HepG2 (cell line): ENCODE results near the gene ERV3-1. TPM values are rescaled to one million over a fixed set of nuclear protein-coding genes. Genes with fewer than 3 reads are reported as not detected.

ENCODE experiments used
- AHR ChIP-seq: IDR thresholded peaks from 2 replicates; pipeline ENCODE4 v1.6.1; 2018; ENCODE audit warnings: missing genetic modification reagents, missing compliant biosample characterization
- ATF7 ChIP-seq, 2 experiments: fragments of 450-650 bp in 1 of 2; sonication (generic) in 1 of 2; formaldehyde crosslinking in 1 of 2; IDR thresholded peaks; 2 replicates each; pipeline versions ENCODE4 v1.4.0 to v1.6.1; 2016 to 2020; ENCODE audit warnings: antibody characterized with exemption in 1 of 2, mild to moderate bottlenecking in 1 of 2, missing genetic modification reagents in 1 of 2
- CC2D1A ChIP-seq: sonication (generic); formaldehyde crosslinking; IDR thresholded peaks from 2 replicates; pipeline ENCODE4 v1.8.1; 2023; ENCODE audit warnings: mild to moderate bottlenecking, missing genetic modification reagents
- CEBPB ChIP-seq: IDR thresholded peaks from 2 replicates; pipeline ENCODE4 v1.6.1; 2011; ENCODE audit warnings: low read depth, low read length, improper control_type of control experiment, borderline replicate concordance
- EP300 ChIP-seq, 3 experiments: sonication (generic) in 1 of 3; formaldehyde crosslinking in 1 of 3; IDR thresholded peaks; 2 replicates each; pipeline versions ENCODE4 v1.5.1 to v1.6.1; 2011 to 2020; ENCODE audit warnings: low read depth in 2 of 3, low read length in 2 of 3, borderline replicate concordance in 1 of 3, improper control_type of control experiment in 1 of 3, mild to moderate bottlenecking in 1 of 3, missing genetic modification reagents in 1 of 3, moderate library complexity in 1 of 3
- GTF3A ChIP-seq: sonication (generic); formaldehyde crosslinking; conservative IDR thresholded peaks from 2 replicates; pipeline ENCODE4 v1.4.0; 2020; ENCODE audit warnings: mild to moderate bottlenecking, missing genetic modification reagents
- HNRNPLL ChIP-seq: fragments of 200-400 bp; formaldehyde crosslinking; IDR thresholded peaks from 2 replicates; pipeline ENCODE4 v1.6.1; 2017; ENCODE audit warnings: mild to moderate bottlenecking, low read depth, low read length; ENCODE audit not compliant: poor library complexity, severe bottlenecking
- KLF12 ChIP-seq: sonication (generic); formaldehyde crosslinking; IDR thresholded peaks from 2 replicates; pipeline ENCODE4 v1.4.0; 2020; ENCODE audit warnings: missing genetic modification reagents, borderline replicate concordance
- MTF2 ChIP-seq: sonication (generic); formaldehyde crosslinking; IDR thresholded peaks from 2 replicates; pipeline ENCODE4 v1.5.0; 2020; ENCODE audit warnings: missing genetic modification reagents, borderline replicate concordance
- NCOA5 ChIP-seq: sonication (generic); formaldehyde crosslinking; IDR thresholded peaks from 2 replicates; pipeline ENCODE4 v1.4.0; 2020; ENCODE audit warnings: missing genetic modification reagents
- NR2F2 ChIP-seq: IDR thresholded peaks from 2 replicates; pipeline ENCODE4 v1.6.1; 2012; ENCODE audit warnings: low read depth, inconsistent platforms, borderline replicate concordance
- ZEB1 ChIP-seq: IDR thresholded peaks from 2 replicates; pipeline ENCODE4 v1.6.1; 2012; ENCODE audit warnings: mild to moderate bottlenecking, low read depth, inconsistent platforms; ENCODE audit not compliant: insufficient replicate concordance
- ZFYVE20 ChIP-seq: sonication (generic); formaldehyde crosslinking; IDR thresholded peaks from 2 replicates; pipeline ENCODE4 v1.8.0; 2023; ENCODE audit warnings: low read depth, mild to moderate bottlenecking, moderate library complexity, missing genetic modification reagents, borderline replicate concordance
- ZNF329 ChIP-seq: sonication (generic); formaldehyde crosslinking; IDR thresholded peaks from 2 replicates; pipeline ENCODE4 v1.9.0; 2021; ENCODE audit warnings: low read depth, mild to moderate bottlenecking, missing genetic modification reagents
- ZNF547 ChIP-seq: sonication (generic); formaldehyde crosslinking; IDR thresholded peaks from 2 replicates; pipeline ENCODE4 v1.5.1; 2020; ENCODE audit warnings: mild to moderate bottlenecking, missing genetic modification reagents
- ZNF644 ChIP-seq: IDR thresholded peaks from 2 replicates; pipeline ENCODE4 v1.6.1; 2016; ENCODE audit warnings: low read depth
- ZNF672 ChIP-seq: sonication (generic); formaldehyde crosslinking; IDR thresholded peaks from 2 replicates; pipeline ENCODE4 v1.8.1; 2022; ENCODE audit warnings: missing genetic modification reagents
- ZNF678 ChIP-seq: sonication (generic); formaldehyde crosslinking; IDR thresholded peaks from 2 replicates; pipeline ENCODE4 v1.4.0; 2020; ENCODE audit warnings: mild to moderate bottlenecking, missing genetic modification reagents
- ZNF775 ChIP-seq: sonication (generic); formaldehyde crosslinking; IDR thresholded peaks from 2 replicates; pipeline ENCODE4 v1.4.0; 2020; ENCODE audit warnings: missing genetic modification reagents, mild to moderate bottlenecking, moderate library complexity, borderline replicate concordance
- ZNF790 ChIP-seq: sonication (generic); formaldehyde crosslinking; IDR thresholded peaks from 2 replicates; pipeline ENCODE4 v1.8.0; 2022; ENCODE audit warnings: missing genetic modification reagents, mild to moderate bottlenecking, borderline replicate concordance
- polyA plus RNA-seq, 8 experiments: library from polyadenylated mRNA; depleted of rRNA in 3 of 8; stranded (reverse) in 7 of 8; unstranded in 1 of 8; fragments of >200 nt; fragmentation: Illumina TruSeq in 4 of 8; extraction: Trizol in 4 of 8; gene quantifications; 2 replicates each; pipeline versions ENCODE4 v1.2.1 to v1.2.3, GENCODE V29; 2011 to 2016; ENCODE audit warnings: low read depth in 4 of 8, missing spikeins in 1 of 8, mixed read lengths in 1 of 8; ENCODE audit not compliant: insufficient read depth in 1 of 8
- total RNA-seq, 5 experiments: library from RNA; depleted of rRNA; stranded (reverse); fragments of >200 nt; fragmentation: Illumina TruSeq; extraction: Trizol; gene quantifications; 2 replicates each; pipeline ENCODE4 v1.2.3, GENCODE V29; 2016; ENCODE audit warnings: low read depth in 1 of 5
- TF ChIP-seq, protein P1 (sequence below): sonication (generic); formaldehyde crosslinking; IDR thresholded peaks from 2 replicates; pipeline ENCODE4 v1.4.0; 2020; ENCODE audit warnings: mild to moderate bottlenecking, missing genetic modification reagents
- TF ChIP-seq, protein P2 (sequence below): IDR thresholded peaks from 2 replicates; pipeline ENCODE4 v1.6.1; 2012; ENCODE audit warnings: low read length, improper control_type of control experiment
- TF ChIP-seq, protein P3 (sequence below): sonication (generic); formaldehyde crosslinking; IDR thresholded peaks from 2 replicates; pipeline ENCODE4 v1.8.0; 2022; ENCODE audit warnings: missing genetic modification reagents, low read depth, mild to moderate bottlenecking, borderline replicate concordance
- TF ChIP-seq, protein P4 (sequence below): sonication (generic); formaldehyde crosslinking; IDR thresholded peaks from 2 replicates; pipeline ENCODE4 v1.5.1; 2020; ENCODE audit warnings: missing genetic modification reagents, mild to moderate bottlenecking, borderline replicate concordance

Gene ERV3-1
- total and polyA plus RNA-seq, 2 of the 13 experiments (the other 11 are each of a cell fraction or from before 2014, with no cell fraction given): 20.4 to 86.3 TPM

DNA sequence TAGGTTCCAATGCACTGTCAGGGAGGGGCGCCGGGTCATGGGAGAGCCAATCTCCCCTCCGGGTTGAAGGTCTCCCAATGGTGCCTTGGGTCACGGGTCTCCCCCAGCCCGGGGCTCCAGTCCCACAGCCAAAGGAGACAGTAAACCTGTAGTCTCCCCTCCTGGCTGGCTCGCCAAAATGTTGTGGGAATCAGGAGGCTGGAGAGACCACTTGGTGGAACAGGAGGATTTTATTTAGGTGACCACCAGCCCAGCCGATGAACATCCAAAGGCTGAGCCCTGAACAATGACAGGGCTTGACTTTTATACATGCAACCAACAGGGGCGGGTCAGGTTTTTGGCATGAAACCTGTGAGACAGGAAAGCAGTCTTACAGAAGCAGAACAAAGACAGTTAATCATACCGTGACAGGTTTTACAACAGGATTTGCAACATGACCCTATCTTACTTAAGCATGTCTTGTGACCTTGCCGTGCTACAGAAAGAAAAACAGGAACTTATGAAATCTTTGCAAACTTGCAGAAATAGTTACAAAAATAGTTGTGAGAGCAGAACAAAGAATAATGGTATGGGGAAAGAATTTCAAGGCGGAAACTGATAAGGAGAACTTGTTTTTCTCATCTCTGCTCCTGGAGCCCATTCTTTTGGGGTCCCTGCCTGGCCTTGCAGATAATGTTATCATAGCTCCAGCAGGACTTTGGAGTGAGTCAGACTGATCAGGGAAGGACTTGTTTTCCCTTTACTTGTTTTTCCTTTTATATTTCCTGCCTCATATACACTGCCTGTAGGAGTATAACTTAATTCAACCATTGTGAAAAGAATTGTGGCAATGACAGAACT is 7.1 kb downstream of the ERV3-1 start (continued):
- 0 out of 2 replicates have a peak, but pooled peaks have one; percentile 7 for TF ChIP-seq GTF3A
- no peak for TF ChIP-seq ZFYVE20 (CRISPR knock-in tag)
- no peak; the same call in 1 of the 2 replicates for TF ChIP-seq ZNF678 (CRISPR knock-in tag)
- TF ChIP-seq, protein P1, sequence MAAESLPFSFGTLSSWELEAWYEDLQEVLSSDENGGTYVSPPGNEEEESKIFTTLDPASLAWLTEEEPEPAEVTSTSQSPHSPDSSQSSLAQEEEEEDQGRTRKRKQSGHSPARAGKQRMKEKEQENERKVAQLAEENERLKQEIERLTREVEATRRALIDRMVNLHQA: peak; percentile 72; the same call in 1 of the 2 replicates
- TF ChIP-seq AHR (CRISPR knock-in tag): peak; percentile 97; the same call in 1 of the 2 replicates
- TF ChIP-seq ZNF329 (CRISPR knock-in tag): no peak
- TF ChIP-seq, protein P2, sequence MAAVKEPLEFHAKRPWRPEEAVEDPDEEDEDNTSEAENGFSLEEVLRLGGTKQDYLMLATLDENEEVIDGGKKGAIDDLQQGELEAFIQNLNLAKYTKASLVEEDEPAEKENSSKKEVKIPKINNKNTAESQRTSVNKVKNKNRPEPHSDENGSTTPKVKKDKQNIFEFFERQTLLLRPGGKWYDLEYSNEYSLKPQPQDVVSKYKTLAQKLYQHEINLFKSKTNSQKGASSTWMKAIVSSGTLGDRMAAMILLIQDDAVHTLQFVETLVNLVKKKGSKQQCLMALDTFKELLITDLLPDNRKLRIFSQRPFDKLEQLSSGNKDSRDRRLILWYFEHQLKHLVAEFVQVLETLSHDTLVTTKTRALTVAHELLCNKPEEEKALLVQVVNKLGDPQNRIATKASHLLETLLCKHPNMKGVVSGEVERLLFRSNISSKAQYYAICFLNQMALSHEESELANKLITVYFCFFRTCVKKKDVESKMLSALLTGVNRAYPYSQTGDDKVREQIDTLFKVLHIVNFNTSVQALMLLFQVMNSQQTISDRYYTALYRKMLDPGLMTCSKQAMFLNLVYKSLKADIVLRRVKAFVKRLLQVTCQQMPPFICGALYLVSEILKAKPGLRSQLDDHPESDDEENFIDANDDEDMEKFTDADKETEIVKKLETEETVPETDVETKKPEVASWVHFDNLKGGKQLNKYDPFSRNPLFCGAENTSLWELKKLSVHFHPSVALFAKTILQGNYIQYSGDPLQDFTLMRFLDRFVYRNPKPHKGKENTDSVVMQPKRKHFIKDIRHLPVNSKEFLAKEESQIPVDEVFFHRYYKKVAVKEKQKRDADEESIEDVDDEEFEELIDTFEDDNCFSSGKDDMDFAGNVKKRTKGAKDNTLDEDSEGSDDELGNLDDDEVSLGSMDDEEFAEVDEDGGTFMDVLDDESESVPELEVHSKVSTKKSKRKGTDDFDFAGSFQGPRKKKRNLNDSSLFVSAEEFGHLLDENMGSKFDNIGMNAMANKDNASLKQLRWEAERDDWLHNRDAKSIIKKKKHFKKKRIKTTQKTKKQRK: no peak
- no peak for TF ChIP-seq KLF12
- no peak for TF ChIP-seq CC2D1A (CRISPR knock-in tag)
- TF ChIP-seq MTF2 (CRISPR knock-in tag): no peak
- no peak for TF ChIP-seq ATF7 (IDR thresholded peaks at IDR 0.05)
- peak; percentile 31; the same call in 1 of the 2 replicates for TF ChIP-seq ATF7 (CRISPR knock-in tag; IDR thresholded peaks at IDR 0.05)
- peak; percentile 89 to 99 for TF ChIP-seq EP300 (IDR thresholded peaks at IDR 0.05; ENCODE audit: low read depth in 2 of 2, low read length in 2 of 2)
- TF ChIP-seq EP300 (CRISPR knock-in tag; IDR thresholded peaks at IDR 0.05; ENCODE audit: borderline replicate concordance): peak; percentile 100
- TF ChIP-seq, protein P3, sequence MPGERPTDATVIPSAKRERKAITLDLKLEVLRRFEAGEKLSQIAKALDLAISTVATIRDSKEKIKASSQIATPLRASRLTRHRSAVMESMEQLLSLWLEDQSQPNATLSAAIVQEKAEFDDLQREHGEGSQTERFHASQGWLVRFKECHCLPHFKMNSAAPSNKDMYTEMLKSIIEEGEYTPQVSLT (CRISPR knock-in tag): no peak
- no peak for TF ChIP-seq NCOA5 (CRISPR knock-in tag)
- peak; percentile 90 for TF ChIP-seq CEBPB
- 0 out of 2 replicates have a peak, but pooled peaks have one; percentile 10 for TF ChIP-seq ZNF775
- TF ChIP-seq HNRNPLL: no peak
- peak; percentile 89 for TF ChIP-seq NR2F2
- TF ChIP-seq ZNF672 (CRISPR knock-in tag): no peak
- TF ChIP-seq, protein P4, sequence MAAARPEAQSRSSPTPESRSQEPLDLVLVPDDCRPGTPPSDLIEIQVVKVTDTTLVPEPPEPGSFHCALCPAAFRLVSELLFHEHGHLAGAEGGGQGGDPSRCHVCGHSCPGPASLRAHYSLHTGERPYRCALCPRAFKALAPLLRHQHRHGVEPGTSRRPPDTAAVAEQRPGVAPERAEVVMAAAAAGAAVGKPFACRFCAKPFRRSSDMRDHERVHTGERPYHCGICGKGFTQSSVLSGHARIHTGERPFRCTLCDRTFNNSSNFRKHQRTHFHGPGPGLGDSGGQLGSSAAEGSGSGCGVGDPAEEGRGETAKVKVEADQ (CRISPR knock-in tag): no peak
- no peak for TF ChIP-seq ZNF644
- TF ChIP-seq ZNF547 (CRISPR knock-in tag): no peak
- TF ChIP-seq ZNF790 (CRISPR knock-in tag): no peak
- TF ChIP-seq ZEB1: no peak
